ENCODE results near the gene RAB21. TPM values are rescaled to one million over a fixed set of nuclear protein-coding genes. Genes with fewer than 3 reads are reported as not detected.

RAB21 gene
- total RNA-seq, 1 experiment from 2014 or later, result 33.6 TPM

- no peak for TF ChIP-seq FOXP4 (CRISPR knock-in tag; IDR thresholded peaks at IDR 0.05)
- no peak for TF ChIP-seq ZNF416 (CRISPR knock-in tag; IDR thresholded peaks at IDR 0.05)
- TF ChIP-seq ZNF281 (CRISPR knock-in tag; IDR thresholded peaks at IDR 0.05), result no peak
- TF ChIP-seq ATF1 (CRISPR knock-in tag; IDR thresholded peaks at IDR 0.05), result no peak
- TF ChIP-seq CREB1 (CRISPR knock-in tag; IDR thresholded peaks at IDR 0.05), result no peak
Observed at GRCh38 chr12:71792599-71792998, 37.9 kb downstream of the RAB21 start (continued).

GRCh38 chr12:71795901-71796300, 41.2 kb downstream of the RAB21 start:
- TF ChIP-seq NR2C2 (CRISPR knock-in tag; IDR thresholded peaks at IDR 0.05), result no peak
- TF ChIP-seq OVOL2 (CRISPR knock-in tag; IDR thresholded peaks at IDR 0.05; ENCODE audit: borderline replicate concordance), result no peak
- no peak for TF ChIP-seq RORB (CRISPR knock-in tag; IDR thresholded peaks at IDR 0.05)
- TF ChIP-seq SP1 (CRISPR knock-in tag; conservative IDR thresholded peaks at IDR 0.05), result no peak
- TF ChIP-seq ZMAT4 (CRISPR knock-in tag; IDR thresholded peaks at IDR 0.05), result no peak
- no peak for TF ChIP-seq ATF2 (CRISPR knock-in tag; IDR thresholded peaks at IDR 0.05; ENCODE audit: borderline replicate concordance, low read depth)
- no peak for TF ChIP-seq FOXP4 (CRISPR knock-in tag; IDR thresholded peaks at IDR 0.05)
- ChIA-PET CTCF (no interaction called here), POLR2A (no interaction called here)
- Mint-ChIP-seq H3K9me3 (no peaks in the 10 kb centered on the region), H3K4me1 (0 out of 2 replicates have a peak, but pooled peaks cover 8% of the 10 kb centered on the region), H3K27me3 (ENCODE audit: low read depth) (no peaks in the 10 kb centered on the region), H3K27ac (no peak overlapping the region), H3K36me3 (no peaks in the 10 kb centered on the region), H3K4me3 (no peak overlapping the region)
- ATAC-seq (no peak), DNase-seq (ENCODE audit: low spot score) (no peak)

GRCh38 chr12:71797531-71797930, 42.9 kb downstream of the RAB21 start:
- no peaks in the 10 kb centered on the region for H3K9me3 Mint-ChIP-seq
- DNase-seq (ENCODE audit: low spot score) (no peak), ATAC-seq (no peak)
- H3K4me1 Mint-ChIP-seq, result 0 out of 2 replicates have a peak, but pooled peaks cover 8% of the 10 kb centered on the region
- H3K27ac Mint-ChIP-seq, result no peak overlapping the region
- CTCF ChIA-PET, result interaction anchor here (0.6 to 0.7 kb wide), 2 partner anchors 17 to 39 kb away, joined by 3 read pairs; no protein-coding TSS in a partner anchor
- POLR2A ChIA-PET, result no interaction called here
- no peaks in the 10 kb centered on the region for H3K36me3 Mint-ChIP-seq
- no peak overlapping the region for H3K4me3 Mint-ChIP-seq
- H3K27me3 Mint-ChIP-seq (ENCODE audit: low read depth), result no peaks in the 10 kb centered on the region
- TF ChIP-seq ZNF263 (CRISPR knock-in tag; IDR thresholded peaks at IDR 0.05; ENCODE audit: low read depth) (no peak), GTF2I (CRISPR knock-in tag; conservative IDR thresholded peaks at IDR 0.05) (no peak), MXD4 (CRISPR knock-in tag; IDR thresholded peaks at IDR 0.05; ENCODE audit: borderline replicate concordance) (no peak), USF1 (CRISPR knock-in tag; IDR thresholded peaks at IDR 0.05) (no peak), HMGXB4 (CRISPR knock-in tag; IDR thresholded peaks at IDR 0.05) (no peak), SMAD3 (CRISPR knock-in tag; IDR thresholded peaks at IDR 0.05; ENCODE audit: borderline replicate concordance) (no peak)
- TF ChIP-seq, protein P1, sequence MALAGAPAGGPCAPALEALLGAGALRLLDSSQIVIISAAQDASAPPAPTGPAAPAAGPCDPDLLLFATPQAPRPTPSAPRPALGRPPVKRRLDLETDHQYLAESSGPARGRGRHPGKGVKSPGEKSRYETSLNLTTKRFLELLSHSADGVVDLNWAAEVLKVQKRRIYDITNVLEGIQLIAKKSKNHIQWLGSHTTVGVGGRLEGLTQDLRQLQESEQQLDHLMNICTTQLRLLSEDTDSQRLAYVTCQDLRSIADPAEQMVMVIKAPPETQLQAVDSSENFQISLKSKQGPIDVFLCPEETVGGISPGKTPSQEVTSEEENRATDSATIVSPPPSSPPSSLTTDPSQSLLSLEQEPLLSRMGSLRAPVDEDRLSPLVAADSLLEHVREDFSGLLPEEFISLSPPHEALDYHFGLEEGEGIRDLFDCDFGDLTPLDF (CRISPR knock-in tag; IDR thresholded peaks at IDR 0.05), result no peak
